ENCODE data around the gene LRP3. TPM values are rescaled to one million over a fixed set of nuclear protein-coding genes. Genes with fewer than 3 reads are reported as not detected.
"Not testable (repeated sequence)": the region's sequence is repeated elsewhere in the genome, so short reads cannot be mapped to it uniquely, and the experiment has no call there.

The LRP3 gene
- total RNA-seq, 1 experiment from 2014 or later, result 39.4 TPM

DNA sequence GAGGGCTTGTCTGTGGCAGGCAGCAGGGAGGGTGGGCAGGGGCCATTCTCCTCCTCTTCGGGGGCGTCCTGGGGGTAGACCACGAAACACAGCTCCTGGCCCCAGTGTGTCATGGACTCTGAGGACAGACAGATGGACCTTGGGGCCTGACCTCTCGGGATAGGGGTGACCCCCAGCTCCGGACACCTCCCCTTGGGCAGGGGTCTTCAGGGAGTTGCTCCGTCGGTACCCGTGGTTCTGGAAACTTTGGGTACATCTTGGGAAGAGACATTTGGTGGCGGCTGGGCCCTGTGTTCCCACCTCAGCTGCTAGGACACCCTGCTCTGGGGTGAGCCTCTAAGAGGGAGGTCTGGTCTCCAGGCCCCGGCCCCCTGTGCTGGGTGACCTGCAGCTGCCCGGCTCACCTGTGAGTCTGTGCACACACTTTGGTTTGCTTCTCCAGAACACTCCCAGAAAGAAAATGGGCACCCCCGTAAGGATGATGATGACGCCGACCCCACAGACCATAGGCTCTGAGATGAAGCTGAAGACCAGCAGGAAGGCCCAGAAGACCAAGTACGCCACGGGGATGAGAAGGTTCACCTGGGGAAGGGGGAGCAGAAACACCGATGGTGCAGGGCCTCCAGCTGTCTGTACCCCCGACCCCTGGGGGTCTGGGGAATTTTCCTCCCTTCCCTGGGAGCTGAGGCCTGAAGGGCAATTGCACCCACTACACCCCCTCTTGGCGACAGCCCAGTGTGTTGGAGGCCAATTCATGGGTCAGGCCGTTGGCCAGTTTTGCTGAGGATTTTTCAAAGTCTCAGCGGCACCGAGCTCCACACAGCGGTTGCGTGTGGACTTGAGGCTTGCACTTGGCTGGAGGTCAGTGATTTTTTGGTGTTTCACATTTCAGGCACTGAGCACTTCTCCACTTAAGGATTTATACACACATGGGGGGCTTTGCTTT is 15.0 kb downstream of the LRP3 start:
- DNase-seq (ENCODE audit: low spot score), result no peak
- no peaks in the 10 kb centered on the region for H3K27me3 ChIP-seq (replicated peaks; ENCODE audit: insufficient read depth, low read depth, low read length, poor library complexity)
- ChIA-PET POLR2A (ENCODE audit: low non-redundant PET) (no interaction called here), CTCF (no interaction called here)
- BruUV-seq (replicated peaks), result no TSS peak
- TF ChIP-seq, protein P1, sequence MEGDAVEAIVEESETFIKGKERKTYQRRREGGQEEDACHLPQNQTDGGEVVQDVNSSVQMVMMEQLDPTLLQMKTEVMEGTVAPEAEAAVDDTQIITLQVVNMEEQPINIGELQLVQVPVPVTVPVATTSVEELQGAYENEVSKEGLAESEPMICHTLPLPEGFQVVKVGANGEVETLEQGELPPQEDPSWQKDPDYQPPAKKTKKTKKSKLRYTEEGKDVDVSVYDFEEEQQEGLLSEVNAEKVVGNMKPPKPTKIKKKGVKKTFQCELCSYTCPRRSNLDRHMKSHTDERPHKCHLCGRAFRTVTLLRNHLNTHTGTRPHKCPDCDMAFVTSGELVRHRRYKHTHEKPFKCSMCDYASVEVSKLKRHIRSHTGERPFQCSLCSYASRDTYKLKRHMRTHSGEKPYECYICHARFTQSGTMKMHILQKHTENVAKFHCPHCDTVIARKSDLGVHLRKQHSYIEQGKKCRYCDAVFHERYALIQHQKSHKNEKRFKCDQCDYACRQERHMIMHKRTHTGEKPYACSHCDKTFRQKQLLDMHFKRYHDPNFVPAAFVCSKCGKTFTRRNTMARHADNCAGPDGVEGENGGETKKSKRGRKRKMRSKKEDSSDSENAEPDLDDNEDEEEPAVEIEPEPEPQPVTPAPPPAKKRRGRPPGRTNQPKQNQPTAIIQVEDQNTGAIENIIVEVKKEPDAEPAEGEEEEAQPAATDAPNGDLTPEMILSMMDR (conservative IDR thresholded peaks at IDR 0.05; ENCODE audit: low read depth, low read length), result no peak
- TF ChIP-seq EZH2 (IDR thresholded peaks at IDR 0.05; ENCODE audit: borderline replicate concordance, low read depth, low read length, poor library complexity, severe bottlenecking), result no peak
- intact Hi-C loops (cut with micrococcal nuclease; ENCODE audit: unreplicated experiment), result no loop called here
- no peaks in the 10 kb centered on the region for H3K9me3 ChIP-seq (ENCODE audit: low read depth, low read length, poor library complexity, severe bottlenecking)
- no peak overlapping the region for H3K27ac ChIP-seq (ENCODE audit: low read depth, low read length, poor library complexity, severe bottlenecking)
- H3K4me3 ChIP-seq (ENCODE audit: low read depth, low read length, poor library complexity, severe bottlenecking), result no peak overlapping the region
- H3K4me1 ChIP-seq (ENCODE audit: insufficient read depth, low read length, poor library complexity, severe bottlenecking), result no peaks in the 10 kb centered on the region
- H3K36me3 ChIP-seq (ENCODE audit: insufficient read depth, low read length, poor library complexity, severe bottlenecking), result peaks cover 16% of the 10 kb centered on the region

DNA sequence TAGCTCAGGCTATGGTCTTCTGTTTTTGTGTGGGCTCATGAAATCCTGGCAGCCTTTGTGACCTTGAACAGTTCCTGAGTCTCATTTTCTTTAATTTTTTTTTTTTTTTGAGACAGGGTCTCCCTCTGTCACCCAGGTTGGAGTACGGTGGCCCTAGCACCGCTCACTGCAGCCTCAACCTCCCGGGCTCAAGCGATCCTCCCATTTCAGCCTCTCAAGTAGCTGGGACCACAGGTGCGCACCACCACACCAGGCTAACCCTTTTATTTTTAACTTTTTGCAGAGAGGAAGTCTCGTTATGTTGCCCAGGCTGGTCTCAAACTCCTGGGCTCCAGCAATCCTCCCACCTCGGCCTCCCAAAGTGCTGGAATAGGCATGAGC is 15.7 kb downstream of the LRP3 start:
- peaks cover 14% of the 10 kb centered on the region for H3K36me3 ChIP-seq (ENCODE audit: insufficient read depth, low read length, poor library complexity, severe bottlenecking)
- POLR2A ChIA-PET (ENCODE audit: low non-redundant PET); H3K9me3 ChIP-seq (ENCODE audit: low read depth, low read length, poor library complexity, severe bottlenecking); H3K4me3 ChIP-seq (ENCODE audit: low read depth, low read length, poor library complexity, severe bottlenecking); H3K27me3 ChIP-seq (replicated peaks; ENCODE audit: insufficient read depth, low read depth, low read length, poor library complexity); BruUV-seq (replicated peaks); DNase-seq (ENCODE audit: low spot score); intact Hi-C loops (cut with micrococcal nuclease; ENCODE audit: unreplicated experiment); H3K27ac ChIP-seq (ENCODE audit: low read depth, low read length, poor library complexity, severe bottlenecking); H3K4me1 ChIP-seq (ENCODE audit: insufficient read depth, low read length, poor library complexity, severe bottlenecking); CTCF ChIA-PET: not testable (repeated sequence)

DNA sequence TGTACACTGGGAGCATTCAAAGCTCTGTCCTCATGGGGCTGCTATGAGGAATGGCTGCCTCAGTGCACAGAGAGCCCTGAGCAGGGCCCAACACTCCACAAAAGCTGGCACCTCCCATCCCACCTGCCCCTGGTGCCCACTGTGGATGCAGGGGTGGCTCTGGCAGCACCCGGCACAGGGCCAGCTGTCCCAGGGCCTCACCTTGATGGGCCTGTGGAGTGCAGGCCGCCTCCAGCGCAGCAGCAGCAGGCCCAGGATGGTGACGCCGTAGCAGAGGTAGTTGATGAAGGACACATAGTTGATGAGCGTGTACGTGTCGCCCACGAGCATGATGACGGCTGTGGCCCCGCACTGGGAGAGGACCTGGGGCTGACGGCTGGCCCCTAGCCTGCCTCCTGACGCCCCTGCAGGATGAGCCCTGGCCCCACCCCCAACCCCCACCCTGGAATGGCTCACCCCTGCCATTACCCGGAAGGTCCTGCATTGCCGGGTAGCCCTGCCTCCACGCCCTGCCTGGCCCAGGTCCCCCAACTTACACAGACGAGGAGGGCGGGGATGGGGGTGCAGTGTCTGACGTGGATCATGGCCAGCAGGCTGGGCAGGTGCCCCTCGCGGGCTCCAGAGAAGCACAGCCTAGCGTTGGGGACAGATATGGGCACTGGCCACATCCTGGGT is 16.3 kb downstream of the LRP3 start:
- DNase-seq (ENCODE audit: low spot score), result no peak
- BruUV-seq (replicated peaks), result no TSS peak
- Histone ChIP-seq H3K4me1 (ENCODE audit: insufficient read depth, low read length, poor library complexity, severe bottlenecking) (no peaks in the 10 kb centered on the region), H3K36me3 (ENCODE audit: insufficient read depth, low read length, poor library complexity, severe bottlenecking) (peaks cover 14% of the 10 kb centered on the region), H3K27me3 (replicated peaks; ENCODE audit: insufficient read depth, low read depth, low read length, poor library complexity) (no peaks in the 10 kb centered on the region), H3K27ac (ENCODE audit: low read depth, low read length, poor library complexity, severe bottlenecking) (no peak overlapping the region), H3K9me3 (ENCODE audit: low read depth, low read length, poor library complexity, severe bottlenecking) (no peaks in the 10 kb centered on the region), H3K4me3 (ENCODE audit: low read depth, low read length, poor library complexity, severe bottlenecking) (no peak overlapping the region)
- intact Hi-C loops (cut with micrococcal nuclease; ENCODE audit: unreplicated experiment), result no loop called here
- CTCF ChIA-PET, result no interaction called here
- TF ChIP-seq, protein P1 (conservative IDR thresholded peaks at IDR 0.05; ENCODE audit: low read depth, low read length), result no peak
- no peak for TF ChIP-seq EZH2 (IDR thresholded peaks at IDR 0.05; ENCODE audit: borderline replicate concordance, low read depth, low read length, poor library complexity, severe bottlenecking)
- POLR2A ChIA-PET (ENCODE audit: low non-redundant PET), result no interaction called here

Measured in A673 (cell line).